ENCODE results near the gene STING1.
A peak's percentile ranks its signal among the peaks of the same experiment; 100 is the strongest.
"Not testable (repeated sequence)": the region's sequence is repeated elsewhere in the genome, so short reads cannot be mapped to it uniquely, and the experiment has no call there.

Gene STING1

GRCh38 chr5:139482050-139482889, at the start of gene STING1:
Gene STING1, minus strand, starts transcription at chr5:139482758. Its CDS starts 1,054 bp downstream, at chr5:139481704.
- DNase-seq (ENCODE audit: low spot score): peak; percentile 90

GRCh38 chr5:139531772-139532169, 49.2 kb upstream of the STING1 start:
- no peak for DNase-seq (ENCODE audit: low spot score)

- DNase-seq (ENCODE audit: low spot score): not testable (repeated sequence)
Observed at GRCh38 chr5:139530079-139530478, 47.5 kb upstream of the STING1 start.

- not testable (repeated sequence) for DNase-seq (ENCODE audit: low spot score)
Observed at GRCh38 chr5:139528695-139529094, 46.1 kb upstream of the STING1 start.

GRCh38 chr5:139527896-139528467, 45.4 kb upstream of the STING1 start:
- not testable (repeated sequence) for DNase-seq (ENCODE audit: low spot score)

GRCh38 chr5:139527090-139527470, 44.5 kb upstream of the STING1 start:
- not testable (repeated sequence) for DNase-seq (ENCODE audit: low spot score)

GRCh38 chr5:139526309-139527089, 43.9 kb upstream of the STING1 start:
- not testable (repeated sequence) for DNase-seq (ENCODE audit: low spot score)

GRCh38 chr5:139525586-139526308, 43.2 kb upstream of the STING1 start:
- DNase-seq (ENCODE audit: low spot score): not testable (repeated sequence)

- no peak for DNase-seq (ENCODE audit: low spot score)
Observed at GRCh38 chr5:139524940-139525585, 42.5 kb upstream of the STING1 start.

GRCh38 chr5:139524446-139524845, 41.9 kb upstream of the STING1 start:
- no peak for DNase-seq (ENCODE audit: low spot score)

- DNase-seq (ENCODE audit: low spot score): no peak
Observed at GRCh38 chr5:139523635-139524445, 41.3 kb upstream of the STING1 start.

- DNase-seq (ENCODE audit: low spot score): peak; percentile 98
Observed at GRCh38 chr5:139517683-139518564, 35.4 kb upstream of the STING1 start.

GRCh38 chr5:139514486-139514856, 31.9 kb upstream of the STING1 start:
- DNase-seq (ENCODE audit: low spot score): no peak

GRCh38 chr5:139513852-139514485, 31.4 kb upstream of the STING1 start:
- DNase-seq (ENCODE audit: low spot score): no peak

GRCh38 chr5:139513434-139513833, 30.9 kb upstream of the STING1 start:
- DNase-seq (ENCODE audit: low spot score): peak; percentile 82

GRCh38 chr5:139512786-139513390, 30.3 kb upstream of the STING1 start:
- no peak for DNase-seq (ENCODE audit: low spot score)

GRCh38 chr5:139504722-139505121, 22.2 kb upstream of the STING1 start:
- not testable (repeated sequence) for DNase-seq (ENCODE audit: low spot score)

GRCh38 chr5:139503879-139504278, 21.3 kb upstream of the STING1 start:
- DNase-seq (ENCODE audit: low spot score): not testable (repeated sequence)

Data from AG20443 (cell line).